DLD1 (cell line): ENCODE measurements around the gene PREX1.

ENCODE experiments used
- in situ Hi-C: cut with HindIII; loops from 2 replicates; pipeline ENCODE4 v1.10.0; 2017; ENCODE audit warnings: low sequenced_read_pairs

The PREX1 gene

GRCh38 chr20:48708630-48709029, 119.2 kb downstream of the PREX1 start:
- in situ Hi-C loops = no loop called here

DNA sequence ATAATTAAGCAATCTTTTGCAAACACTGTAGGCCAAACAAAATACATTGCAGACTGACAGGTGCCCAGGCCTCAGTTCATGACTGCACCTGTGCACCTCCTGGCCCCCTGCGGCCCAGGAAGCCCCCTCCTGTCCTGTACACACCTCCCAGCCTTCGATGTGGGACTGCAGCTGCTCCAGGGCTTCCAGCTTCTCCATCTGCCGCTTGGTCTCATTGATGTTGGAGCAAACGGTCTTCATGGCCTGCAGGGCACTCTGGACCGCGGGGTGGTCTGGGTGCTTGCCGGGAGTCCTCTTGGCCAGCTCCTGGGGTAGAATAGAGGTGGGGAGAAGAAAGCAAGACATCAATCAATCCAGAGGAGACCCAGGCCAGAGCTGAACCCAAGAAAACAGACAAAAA, 119.7 kb downstream of the PREX1 start:
- in situ Hi-C loops = no loop called here

- in situ Hi-C loops = no loop called here
These were observed 121.0 kb downstream of the PREX1 start for GRCh38 chr20:48706710-48707365.

DNA sequence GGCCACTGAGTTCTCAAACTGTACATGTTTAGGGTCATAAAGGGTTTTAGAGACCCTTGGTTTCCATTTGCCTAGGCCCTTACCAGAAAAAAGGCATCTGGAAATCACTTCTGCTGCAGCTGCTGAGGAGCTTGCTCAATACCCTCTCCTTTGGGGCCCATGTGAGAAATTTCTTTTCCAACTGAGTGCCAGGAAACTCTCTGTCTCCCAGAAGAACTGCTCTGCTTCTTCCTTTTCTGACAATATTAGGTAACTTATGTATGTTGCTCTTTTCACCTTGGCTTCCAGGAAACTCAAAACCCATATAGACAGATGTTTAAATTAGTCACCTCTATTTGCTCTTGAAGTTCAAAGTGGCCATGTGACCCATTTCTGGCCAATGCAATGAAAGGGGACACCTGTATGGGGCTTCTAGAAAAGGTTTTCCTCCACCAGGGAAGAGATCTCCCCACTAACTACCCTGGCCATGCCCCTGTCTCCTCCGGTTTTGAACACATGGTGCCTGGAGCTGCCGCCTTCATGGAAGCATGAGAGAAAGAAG, 121.6 kb downstream of the PREX1 start:
- in situ Hi-C loops = no loop called here

GRCh38 chr20:48705240-48706115, 122.3 kb downstream of the PREX1 start:
- in situ Hi-C loops = no loop called here

DNA sequence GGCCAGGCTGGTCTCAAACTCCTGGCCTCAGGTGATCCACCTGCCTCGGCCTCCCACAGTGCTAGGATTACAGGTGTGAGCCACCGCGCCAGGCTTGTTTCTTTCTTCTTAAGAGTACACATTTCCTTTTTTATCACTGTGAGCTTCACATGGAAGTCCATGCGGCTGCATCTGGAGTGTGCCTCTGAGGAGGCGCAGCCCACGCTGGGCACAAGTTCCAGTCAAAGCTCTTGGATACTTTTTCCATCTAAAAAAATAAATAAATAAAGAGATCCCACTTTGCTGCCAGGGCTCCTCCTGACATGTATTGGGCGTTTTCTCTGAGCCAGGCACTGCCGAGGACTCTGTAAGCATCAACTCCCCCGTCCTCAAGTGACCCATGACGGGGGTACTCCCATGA, 123.0 kb downstream of the PREX1 start:
- in situ Hi-C loops = no loop called here

DNA sequence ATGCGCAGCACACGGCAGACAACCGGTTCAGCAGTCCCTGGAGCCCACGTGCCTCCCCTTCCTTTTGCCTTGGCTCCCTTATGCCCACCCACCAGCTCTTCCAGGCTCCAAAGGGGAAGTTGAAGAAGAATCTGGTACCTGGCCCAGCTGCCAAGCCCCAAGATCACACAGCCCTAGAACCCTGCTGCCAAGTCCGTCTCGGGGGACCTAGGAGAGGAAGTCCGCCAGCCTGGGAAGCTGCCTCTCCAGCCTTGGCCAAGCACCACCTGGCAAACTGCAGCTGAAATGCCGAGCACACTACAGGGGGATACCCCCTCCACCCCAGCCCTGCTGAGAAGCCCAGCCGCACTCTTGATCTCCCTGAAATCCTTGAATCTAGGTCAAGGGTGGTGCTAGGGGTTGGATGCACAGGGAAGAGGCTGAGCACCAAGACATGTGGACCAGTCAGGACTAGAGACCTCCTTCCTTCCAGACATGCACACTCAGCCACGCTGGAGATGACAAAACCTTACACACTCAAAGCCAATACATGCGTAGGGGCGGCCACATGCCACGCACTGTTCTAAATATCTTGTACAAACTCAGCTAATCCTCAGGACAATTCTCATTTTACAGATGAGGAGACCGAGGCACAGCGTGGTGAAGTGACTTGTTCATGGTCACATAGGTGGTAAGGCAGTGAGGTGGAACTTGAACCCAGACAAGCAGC, 124.1 kb downstream of the PREX1 start:
- in situ Hi-C loops = no loop called here

GRCh38 chr20:48703107-48703506, 124.7 kb downstream of the PREX1 start:
- in situ Hi-C loops = no loop called here

DNA sequence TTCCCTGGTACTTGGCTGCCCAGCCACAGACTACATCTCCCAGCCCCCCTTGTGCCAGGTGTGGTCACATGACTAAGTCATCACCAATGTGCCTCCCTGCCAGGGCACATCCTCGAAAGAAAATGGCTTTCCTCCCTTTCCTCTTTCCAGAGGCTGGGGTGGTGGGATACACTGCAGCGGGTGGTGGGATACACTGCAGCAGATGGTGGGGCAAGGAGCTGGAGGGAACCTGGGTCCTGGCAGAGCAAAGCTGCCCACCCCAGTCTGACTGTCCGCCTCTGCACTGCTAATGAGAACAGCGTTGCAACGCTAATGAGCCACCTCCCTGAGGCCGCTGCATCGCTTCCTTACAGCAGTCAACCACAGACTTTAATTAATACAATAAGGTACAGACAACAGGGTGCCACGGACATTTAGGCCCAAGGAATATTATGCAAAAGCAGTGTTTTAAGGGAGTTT, 125.3 kb downstream of the PREX1 start:
- in situ Hi-C loops = no loop called here

GRCh38 chr20:48701702-48702101, 126.1 kb downstream of the PREX1 start:
- in situ Hi-C loops = no loop called here

- in situ Hi-C loops = no loop called here
These were observed 129.1 kb downstream of the PREX1 start for GRCh38 chr20:48698507-48699267.

- in situ Hi-C loops = no loop called here
These were observed 129.8 kb downstream of the PREX1 start for GRCh38 chr20:48697845-48698491.

- in situ Hi-C loops = no loop called here
These were observed 131.1 kb downstream of the PREX1 start for GRCh38 chr20:48696671-48697070.

GRCh38 chr20:48695738-48696137, 132.1 kb downstream of the PREX1 start:
- in situ Hi-C loops = no loop called here

GRCh38 chr20:48695255-48695654, 132.5 kb downstream of the PREX1 start:
- in situ Hi-C loops = no loop called here

DNA sequence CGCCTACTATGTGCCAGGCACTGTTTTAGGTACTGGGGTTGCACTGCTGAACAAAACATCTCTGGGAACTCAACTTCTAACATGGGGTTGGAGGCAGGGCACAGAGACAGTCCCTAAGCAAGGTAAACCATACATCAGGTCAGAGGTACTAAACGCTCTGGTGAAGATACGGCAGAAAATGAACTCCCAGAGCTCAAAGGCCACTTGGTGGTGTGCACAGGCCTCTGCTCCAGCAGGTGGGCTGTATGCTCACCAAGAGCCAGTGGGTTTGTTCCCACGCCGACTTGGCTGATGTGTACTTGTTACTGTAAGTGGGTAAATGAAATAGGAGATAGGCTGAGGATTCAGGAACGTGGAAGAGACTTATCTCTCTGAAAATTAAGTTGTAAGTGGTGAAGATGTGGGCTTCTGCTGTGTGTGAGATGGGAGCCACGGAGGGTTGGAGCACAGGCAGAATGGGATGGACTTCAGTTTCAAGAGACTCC, 133.4 kb downstream of the PREX1 start:
- in situ Hi-C loops = no loop called here

DNA sequence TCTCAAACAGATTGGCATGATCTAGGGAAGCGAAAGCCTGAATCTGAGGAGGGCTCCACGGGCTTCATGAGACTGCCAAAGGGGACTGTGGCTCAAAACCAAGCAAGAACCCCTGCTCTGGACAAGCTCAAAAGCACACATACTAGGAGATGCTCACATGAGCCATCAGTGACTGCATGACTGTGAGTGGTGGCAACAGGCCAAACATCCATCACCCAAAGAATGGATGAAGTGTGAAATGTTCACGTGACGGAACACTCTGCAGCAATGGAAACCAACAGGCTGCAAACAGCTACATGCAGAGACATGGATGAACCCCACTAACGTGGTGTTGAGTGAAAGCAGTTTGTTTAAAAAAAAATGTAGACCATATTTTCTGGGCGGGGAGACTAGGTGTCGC, 136.3 kb downstream of the PREX1 start:
- in situ Hi-C loops = no loop called here

DNA sequence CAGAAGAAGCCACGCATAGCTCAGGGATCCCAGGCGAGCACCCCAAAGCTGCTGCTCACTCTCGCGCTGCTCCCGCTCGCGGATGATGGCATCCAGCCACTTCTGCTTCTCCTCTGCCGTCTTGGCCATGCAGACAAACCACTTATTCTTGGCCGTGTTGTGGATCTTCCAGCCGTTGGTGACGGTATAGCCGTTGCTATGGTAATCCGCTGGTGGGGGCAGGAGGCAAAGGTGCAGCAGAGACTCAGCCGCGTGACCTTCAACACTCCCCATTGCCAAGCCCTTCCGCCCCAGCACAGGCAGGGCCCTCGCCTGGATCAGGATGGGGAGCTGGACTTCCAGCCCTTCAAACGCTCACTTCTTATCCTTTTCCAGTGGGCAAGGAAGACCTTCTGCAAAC, 136.9 kb downstream of the PREX1 start:
- in situ Hi-C loops = no loop called here

GRCh38 chr20:48689874-48690571, 137.8 kb downstream of the PREX1 start:
- in situ Hi-C loops = no loop called here
